ENCODE data around the gene CRLF1.

DNA sequence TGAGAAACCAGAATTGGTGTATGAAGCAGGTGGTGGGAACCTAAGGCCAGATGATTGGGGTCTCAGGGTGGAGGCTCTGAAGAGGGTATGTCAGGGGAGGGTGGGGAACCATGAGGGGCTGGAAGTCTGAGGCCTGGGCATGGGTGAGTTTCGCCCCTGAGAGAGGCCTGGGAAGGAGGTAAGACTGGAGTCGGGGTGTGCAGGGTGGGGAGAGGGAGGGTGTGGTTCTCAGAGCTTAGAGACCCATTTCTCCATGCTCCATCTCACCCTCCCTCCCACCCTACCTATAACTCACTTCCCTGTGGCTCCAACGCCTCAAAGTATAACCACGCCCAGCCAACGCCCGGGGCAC lies 29.2 kb upstream of the CRLF1 start:
- TF ChIP-seq CTCF (IDR thresholded peaks at IDR 0.05) (no peak), POLR2AphosphoS5 (IDR thresholded peaks at IDR 0.05) (no peak)

Measured in gastroesophageal sphincter (tissue), 3 donors.